Frontal cortex (tissue), 4 donors: ENCODE data around the gene MMADHC. TPM values are rescaled to one million over a fixed set of nuclear protein-coding genes. Genes with fewer than 3 reads are reported as not detected.
"Not testable (repeated sequence)": the region's sequence is repeated elsewhere in the genome, so short reads cannot be mapped to it uniquely, and the experiment has no call there.

Experiments
- DNase-seq, 2 donors: peaks; one replicate each; pipeline ENCODE4 v3.0.0; 2012; ENCODE audit warnings: low spot score in 2 of 2
- FAIRE-seq: peaks from 2 replicates; lab custom pipeline; 2012; peaks lifted over from hg19 to GRCh38; lab: Jason Lieb, UNC
- total RNA-seq: library from RNA; depleted of rRNA; stranded (reverse); fragments of >200 nt; gene quantifications from one replicate; pipeline ENCODE4 v1.2.3, GENCODE V29; 2014
- donor health status: control.
- donor health status: control.
- donor health status: control.

The MMADHC gene
- total RNA-seq, 1 donor from 2014 or later = 147 TPM

DNA sequence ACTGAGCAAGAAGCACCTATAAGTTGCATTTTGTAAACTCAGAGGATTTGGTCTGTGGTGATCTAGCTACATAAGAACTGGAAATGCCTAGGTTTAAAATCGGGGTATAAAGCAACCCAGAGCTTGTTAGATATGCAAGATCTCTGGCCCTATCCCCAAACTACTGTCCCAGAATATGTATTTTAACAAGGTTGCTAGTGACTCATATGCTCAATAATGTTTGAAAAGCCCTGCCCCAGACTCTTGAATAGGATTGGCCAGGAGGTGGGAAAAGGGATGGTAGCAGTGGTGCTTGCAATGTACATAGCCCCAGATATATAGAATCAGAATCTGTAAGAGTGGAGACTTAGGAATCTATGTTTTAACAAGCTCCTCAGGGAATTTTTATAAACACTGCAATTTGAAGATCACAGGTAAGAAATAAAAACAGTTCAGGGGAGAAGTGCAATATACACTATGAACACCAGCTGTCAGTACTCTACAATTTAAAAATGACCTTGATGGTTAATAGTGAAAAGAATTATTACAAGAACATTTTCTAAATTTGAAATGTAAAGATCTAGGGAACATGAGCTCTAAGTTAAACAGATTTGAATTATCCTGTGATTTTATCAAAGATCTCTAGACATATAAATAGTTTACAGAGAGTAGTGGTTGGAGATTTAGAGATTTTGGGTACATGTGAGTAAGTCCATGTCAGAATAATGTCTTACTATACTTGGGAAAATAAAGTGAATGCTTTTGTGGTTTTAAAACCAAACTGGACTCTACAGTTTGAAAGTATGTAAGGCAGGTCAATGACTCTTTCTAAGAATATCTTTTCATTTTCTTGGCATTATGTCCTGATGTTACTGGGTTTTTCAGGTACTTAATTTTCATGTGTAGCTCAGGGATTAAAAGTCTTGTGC is 7.7 kb upstream of the MMADHC start:
- no peak for DNase-seq
- FAIRE-seq = no peak

DNA sequence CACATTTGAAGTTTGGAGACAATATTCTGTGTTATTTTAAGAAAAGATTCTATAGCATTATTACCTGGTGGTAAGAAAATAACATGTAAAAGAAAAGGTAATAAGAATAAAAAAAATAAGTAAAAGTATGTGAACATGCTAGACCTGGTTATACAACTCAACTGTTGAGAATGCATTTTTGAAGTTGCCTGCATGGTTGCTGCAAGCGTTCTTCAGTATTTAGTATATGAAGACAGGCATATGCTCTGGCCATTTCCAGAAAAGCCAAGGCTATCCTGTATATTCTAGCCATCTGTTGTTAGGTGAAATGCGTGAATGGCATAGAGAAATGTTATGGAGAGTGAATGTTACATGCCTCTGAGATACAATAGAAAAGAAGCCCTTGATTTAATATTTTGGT is 6.8 kb upstream of the MMADHC start:
- FAIRE-seq = no peak
- no peak for DNase-seq

DNA sequence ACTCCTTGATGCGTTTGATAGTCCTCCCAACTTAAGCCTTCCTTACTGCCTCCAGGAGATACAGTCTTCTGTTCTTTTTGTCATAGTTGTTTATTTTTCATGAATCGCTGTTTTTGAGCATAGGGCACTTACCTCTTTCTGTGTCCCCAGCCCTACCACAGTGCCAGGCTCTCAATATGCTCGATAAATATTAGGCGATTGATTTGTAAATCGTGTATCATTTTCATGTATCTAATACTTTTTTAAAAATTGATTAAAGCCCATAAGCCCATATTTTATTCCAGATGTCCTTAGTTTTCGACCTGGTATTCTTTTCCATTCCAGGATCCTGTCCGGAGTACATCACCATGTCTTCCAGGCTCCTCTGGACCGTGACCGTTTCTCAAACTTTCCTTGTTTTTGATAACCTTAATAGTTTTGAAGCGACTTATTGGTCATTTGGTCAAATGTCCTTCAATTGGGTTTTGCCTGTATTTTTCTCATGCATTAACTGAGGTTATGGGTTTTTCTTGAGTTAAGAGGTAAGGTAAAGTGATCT is 444 bp upstream of the MMADHC start:
- FAIRE-seq (no peak), DNase-seq (no peak)

DNA sequence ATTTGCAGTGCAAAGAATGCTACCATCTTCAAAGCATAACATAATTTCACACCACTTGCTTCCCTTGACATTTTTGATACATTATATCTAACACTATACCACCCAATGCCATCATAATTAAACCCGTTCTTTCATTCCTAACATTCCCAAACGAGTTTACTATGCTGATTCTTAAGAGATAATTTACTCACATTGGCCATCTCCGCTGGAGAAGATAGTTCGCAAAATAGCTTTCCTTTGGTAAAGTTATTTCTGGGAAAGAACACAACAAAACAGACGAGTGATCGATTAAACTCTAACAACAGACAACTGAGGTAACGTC is 716 bp downstream of the MMADHC start:
- no peak for FAIRE-seq
- DNase-seq = no peak

DNA sequence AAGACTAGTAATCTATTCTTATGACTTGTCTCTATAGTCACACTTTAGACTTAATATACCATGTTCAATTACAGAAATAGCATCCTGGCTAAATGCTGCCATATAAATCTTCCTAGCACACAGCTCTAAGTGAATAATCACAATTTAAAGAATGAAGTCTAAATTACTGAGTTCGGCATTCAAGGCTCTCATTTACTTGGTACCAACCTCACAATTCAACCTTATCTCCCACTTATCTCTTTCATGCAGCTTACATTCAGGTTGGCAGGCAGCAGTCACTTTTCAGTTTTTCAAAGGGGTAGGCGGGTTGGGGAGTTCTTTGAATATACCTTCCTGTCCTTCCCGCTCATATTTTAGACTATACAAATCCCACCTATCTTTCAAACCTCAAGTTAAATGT is 1.5 kb downstream of the MMADHC start:
- DNase-seq = no peak
- FAIRE-seq = no peak

DNA sequence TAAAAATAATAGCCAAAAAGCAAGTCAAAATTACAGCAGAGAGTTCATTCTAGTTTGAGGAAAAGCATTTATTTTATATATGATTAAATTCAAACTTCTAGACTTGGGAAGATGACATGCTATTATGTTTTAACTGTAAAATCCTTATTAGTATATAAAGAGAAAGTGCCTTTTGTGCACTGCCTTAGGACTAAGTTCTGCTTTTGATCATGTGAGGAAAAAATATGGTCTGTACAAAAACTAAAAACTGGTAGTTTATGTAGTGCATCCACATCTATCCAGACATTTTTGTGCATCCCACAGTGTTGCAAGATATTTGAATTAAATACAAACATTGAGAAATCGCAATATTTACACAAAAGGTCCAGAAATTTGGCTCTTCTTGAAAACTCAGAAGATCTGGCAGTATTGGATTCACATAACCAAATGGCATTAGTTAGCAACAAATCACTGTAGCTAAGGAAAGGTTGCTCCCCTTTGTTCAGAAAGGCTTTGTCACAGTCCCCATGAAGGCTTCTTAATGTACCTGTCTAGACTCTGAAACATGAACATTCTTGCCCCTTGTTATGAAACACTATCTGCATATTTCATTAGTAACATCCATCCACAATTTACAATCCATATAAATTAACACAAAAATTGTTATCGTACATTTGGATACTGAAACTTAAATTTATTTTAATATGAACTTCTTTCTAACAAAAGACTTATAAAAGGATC is 2.2 kb downstream of the MMADHC start:
- FAIRE-seq (no peak), DNase-seq (no peak)

DNA sequence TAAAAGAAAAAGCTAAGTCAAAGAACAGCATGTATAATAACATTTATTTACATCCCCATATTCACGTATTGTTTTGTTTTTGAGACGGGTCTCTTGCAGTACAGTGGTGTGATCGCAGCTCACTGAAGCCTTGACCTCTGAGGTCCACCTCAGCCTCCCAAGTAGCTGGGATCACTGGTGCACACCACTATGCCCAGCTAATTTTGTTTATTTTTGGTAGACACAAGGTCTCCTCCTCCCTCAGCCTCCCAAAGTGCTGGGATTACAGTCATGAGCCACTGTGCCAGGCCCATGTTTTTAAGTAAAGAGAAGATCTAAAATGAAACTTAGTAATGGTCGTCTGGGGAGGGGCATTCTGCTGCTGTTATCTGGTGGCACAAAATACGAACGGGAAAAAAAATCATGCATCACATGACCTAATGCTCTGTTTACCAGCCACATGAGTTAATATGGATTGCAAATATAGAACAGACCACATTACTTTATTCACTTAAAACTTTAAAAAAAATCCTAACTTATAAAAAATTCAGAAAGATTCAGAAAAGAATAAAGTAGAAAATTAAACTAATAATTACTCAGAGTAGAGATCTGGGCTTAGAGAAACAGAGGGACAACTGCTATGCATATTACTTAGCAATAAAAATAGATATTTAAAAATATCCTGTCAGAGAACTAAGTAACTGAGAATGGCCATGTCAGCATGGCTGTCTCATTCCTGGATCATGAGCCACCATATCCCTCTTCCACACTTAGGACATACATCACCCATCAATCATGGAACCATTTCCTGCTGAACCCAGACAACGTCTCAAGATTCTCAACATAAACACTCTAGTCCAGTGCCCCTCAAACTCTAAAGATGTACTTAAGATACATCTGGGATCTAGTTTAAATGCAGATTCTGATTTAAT is 7.3 kb downstream of the MMADHC start:
- FAIRE-seq (no peak), DNase-seq (no peak)

DNA sequence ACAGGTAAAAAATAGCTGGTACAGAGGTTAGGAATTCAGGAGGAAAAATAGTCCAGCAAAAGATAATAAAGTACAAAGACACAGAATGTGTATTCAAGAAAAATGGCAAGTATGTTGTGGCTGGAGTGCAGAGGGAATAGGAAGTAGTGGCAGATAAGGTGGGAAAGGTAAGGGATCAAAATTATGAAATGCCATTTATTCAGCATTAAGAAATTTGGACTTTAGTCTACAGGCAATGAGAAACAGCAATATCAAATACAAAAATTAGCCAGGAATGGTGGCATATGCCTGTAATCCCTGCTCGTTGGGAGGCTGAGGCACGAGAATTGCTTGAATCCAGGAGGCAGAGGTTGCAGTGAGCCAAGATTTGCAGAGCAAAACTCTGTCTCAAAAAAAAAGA is 10.3 kb downstream of the MMADHC start:
- FAIRE-seq (no peak), DNase-seq (no peak)

DNA sequence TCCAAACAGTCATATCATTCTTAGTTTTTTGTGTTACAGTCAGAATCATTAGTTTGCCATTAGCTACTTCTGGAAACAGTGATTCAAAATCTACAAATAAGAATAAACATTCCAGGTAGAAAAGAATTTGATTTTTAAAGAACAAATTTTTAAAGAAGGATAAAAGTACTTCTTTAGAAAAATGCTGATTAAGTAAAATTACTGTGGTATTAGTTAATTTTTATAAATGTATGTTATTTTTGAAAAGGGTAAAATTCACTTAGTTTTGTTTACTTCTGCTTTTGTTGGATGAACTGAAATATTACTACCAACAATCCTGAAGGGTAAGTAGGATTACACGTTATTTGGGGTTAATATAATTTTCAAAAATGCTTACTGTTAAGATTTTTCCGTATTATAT is 11.8 kb downstream of the MMADHC start:
- DNase-seq = no peak
- peak; percentile 74 for FAIRE-seq

DNA sequence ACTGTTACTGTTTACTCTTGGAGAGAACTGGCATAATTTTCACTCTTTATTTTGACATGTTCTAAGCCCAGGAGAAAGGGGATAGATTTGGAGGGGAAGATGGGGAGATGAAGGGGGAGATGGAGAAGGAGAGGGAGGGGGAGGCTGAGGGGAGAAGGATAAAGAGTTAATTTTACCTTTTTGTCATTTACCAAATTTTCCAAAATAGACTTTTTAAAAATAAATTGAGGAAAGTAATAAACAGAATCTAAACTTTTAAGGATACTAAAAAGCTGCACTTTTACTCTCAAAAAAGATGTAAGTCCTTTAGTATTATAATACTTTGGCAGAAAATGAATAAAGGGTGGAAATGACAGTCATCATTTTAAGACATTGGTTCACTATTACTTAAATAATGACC is 12.3 kb downstream of the MMADHC start:
- no peak for DNase-seq
- no peak for FAIRE-seq

DNA sequence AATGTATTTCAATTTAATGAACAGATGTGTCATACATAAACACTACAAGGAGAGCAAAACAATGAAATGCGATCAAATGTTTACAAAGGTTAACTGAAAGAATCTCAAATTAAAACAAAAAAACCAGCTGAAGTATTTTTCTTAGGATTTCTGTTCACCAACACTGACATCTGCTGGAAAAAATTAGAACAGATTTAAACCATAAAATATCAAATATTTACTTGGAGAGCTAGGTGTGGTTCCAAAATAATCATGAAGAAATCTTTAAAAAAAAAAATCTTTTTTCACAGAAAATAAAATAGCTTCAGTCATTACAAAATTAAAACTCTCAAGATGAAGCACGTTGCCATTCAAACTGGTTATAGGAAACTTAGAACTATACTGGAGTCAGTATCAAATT is 13.8 kb downstream of the MMADHC start:
- DNase-seq = no peak
- FAIRE-seq = peak; percentile 94

DNA sequence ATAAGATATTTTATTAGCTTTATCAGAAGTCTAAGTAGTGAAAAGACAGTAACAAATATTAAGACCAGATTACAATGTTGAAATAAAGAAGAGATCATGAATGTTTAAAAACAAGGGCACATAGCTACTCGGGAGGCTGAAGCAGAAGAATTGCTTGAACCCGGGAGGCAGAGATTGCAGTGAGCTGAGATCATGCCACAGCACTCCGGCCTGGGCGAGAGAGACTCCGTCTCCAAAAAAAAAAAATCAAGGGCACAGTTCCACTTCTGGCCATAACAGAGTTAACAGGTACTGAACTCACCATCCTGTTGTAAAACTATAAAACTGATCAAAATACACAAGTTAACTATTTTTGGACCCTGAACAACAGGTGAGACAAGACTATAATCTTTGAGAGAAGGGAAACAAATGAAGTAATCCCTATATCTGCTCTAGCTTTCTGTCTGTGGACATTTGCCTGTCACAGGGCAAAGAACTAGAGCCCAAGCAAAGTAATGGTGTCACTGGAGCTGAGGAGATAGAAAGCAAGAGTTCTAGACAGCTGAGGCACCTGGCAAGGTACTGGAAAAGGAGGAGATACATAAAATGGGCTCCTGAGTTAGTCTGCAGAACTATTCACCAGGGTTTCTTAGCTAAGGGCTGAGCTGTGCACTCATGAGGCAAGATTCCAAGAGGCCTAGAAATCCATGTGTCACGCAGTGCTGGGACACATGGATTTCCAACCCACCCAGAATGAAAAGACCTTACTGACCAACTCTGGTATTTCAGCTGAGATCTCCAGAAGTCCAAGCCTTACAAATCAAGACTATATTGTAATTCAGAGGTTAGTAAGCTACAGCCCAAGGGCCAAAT is 15.2 kb downstream of the MMADHC start:
- DNase-seq (no peak), FAIRE-seq (no peak)

DNA sequence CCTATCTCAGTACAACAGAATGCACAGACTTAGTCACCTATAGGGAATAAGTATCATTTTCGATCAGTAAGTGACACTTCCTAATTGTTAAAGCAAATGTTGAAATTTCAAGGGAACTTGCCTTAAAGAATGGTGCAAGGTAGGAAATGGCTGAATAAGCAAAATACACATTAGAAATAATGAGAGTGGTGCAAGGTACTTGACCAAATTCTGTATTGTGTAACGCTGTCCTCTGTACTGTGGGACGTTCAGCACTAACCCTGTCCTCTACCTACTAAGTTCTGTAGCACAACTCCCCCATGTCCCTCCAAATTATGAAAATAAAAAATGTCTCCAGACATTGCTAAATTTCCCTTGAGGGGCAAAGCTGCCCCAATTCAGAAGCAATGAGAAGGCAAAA is 19.4 kb downstream of the MMADHC start:
- DNase-seq (no peak), FAIRE-seq (no peak)

DNA sequence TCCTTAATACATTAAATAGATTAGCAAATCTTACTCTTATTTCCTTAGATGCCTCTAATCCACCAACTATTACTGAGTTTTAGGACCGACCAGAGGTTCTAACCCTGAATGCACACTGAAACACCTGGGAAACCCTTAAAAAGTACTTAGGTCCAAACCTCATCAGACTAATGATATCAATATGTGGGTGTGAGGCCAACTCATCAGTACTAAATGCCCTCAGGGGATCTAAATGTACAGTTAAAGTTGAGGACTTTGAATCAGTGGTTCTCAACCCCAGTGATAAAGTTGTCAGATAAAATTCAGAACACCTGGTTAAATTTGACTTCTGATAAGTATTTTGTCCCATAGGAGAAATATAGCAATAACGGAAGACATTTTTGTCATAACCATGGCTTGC is 20.9 kb downstream of the MMADHC start:
- no peak for DNase-seq
- no peak for FAIRE-seq

DNA sequence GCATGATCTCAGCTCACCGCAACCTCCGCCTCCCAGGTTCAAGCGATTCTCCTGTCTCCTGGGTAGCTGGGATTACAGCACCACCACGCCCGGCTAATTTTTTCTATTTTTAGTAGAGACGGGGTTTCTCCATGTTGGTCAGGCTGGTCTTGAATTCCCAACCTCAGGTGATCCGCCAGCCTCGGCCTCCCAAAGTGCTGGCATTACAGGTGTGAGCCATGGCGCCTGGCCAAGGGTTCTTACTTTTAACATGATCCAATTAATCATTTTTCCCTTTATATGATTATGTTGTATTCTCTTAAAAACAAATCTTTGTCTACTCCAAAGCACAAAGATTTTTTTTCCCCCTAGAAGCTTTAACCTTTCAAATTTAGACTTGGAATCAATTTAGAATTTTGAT is 21.9 kb downstream of the MMADHC start:
- DNase-seq, FAIRE-seq: not testable (repeated sequence)

DNA sequence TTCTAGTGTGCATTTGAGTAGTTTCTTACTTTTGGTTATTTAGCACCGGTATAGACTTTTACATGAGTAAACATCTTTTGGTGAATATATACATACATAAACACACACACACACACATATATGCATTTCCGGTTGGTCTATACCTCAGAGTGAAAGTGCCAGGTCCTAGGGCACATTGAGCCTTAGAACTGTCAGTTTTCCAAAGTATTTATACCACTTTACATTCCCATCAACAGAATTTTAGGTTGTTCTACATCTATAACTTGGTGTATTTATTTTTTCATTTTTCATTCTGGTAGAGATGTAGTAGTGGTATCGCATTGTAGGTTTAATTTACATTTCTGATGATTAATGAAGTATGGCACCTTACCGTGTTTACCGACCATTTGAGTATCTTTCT is 22.6 kb downstream of the MMADHC start:
- DNase-seq (no peak), FAIRE-seq (no peak)

DNA sequence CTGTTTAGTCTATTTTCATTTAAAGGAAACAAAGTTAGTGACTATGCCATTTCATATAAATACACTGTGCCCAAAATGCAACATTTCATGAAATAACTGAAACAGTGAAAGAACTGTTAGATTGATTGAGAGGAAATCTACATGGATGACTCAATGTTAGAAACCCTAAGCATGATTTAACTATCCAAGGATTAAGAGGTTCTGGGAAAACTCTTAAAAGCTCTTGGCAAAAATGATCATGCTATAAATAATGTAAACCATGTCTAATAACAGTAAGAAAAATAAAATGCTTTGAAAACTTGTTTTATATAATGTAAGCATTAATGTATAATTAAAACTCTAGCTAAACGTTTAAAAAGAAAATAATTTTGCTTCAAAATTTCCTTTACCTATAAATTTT is 23.5 kb downstream of the MMADHC start:
- DNase-seq = no peak
- no peak for FAIRE-seq

DNA sequence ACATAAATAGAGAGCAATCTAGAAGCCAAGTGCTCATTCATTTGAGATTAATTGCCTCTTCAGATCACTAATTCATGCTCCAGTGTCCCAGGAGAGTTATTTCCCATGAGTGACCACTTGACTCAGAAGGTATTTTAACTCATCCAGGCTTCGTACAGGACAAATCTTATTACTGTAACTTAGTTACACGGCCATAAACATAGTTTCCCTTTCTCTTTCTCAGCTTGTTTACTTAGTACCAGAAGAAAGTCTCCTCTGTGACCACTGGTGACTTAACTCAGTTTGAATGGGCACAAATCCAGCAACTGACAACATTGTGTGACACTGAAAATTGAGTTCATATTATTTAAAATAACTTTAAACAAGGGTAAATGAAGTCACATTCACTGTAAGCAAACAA is 25.3 kb downstream of the MMADHC start:
- DNase-seq = no peak
- FAIRE-seq = no peak

DNA sequence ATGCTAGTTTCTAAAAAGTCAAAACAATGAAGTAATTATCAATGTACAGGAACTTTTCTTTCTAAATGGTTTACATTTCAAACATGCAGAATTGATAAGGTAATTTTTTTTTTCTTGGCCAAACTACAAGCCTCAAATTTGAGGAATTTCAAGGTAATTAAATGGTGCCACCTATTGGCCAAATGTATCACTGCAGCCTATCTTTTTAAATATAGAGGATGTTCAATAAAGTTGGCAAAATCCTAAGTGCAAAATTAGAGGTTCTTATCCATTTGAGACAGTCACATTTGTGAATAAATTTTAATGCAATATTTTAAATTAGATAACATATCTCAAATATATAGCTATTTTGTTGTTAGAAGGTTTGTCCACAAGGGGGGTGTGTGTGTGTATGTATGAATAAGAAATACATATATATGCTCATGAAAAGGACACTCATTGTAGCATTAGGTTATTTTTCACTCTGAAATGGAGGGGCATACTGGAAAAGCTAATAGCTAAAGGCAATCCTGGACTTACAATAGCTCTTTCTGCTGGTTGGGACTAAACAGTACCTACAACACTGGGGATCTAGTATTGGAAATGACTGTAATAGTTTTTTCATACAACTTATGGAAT is 26.2 kb downstream of the MMADHC start:
- DNase-seq (peak in 1 of 2 donors; percentile 16), FAIRE-seq (peak; percentile 95)
